ENCODE results near the gene DDX5. TPM values are rescaled to one million over a fixed set of nuclear protein-coding genes. Genes with fewer than 3 reads are reported as not detected.

Gene DDX5
- total and polyA plus RNA-seq, 2 of the 13 experiments (the other 11 are each of a cell fraction or from before 2014, with no cell fraction given) = 503 to 684 TPM

GRCh38 chr17:64496786-64497564 is 9.1 kb downstream of the DDX5 start, which contains the start of gene POLG2 (continued):
- TF ChIP-seq, protein P1, sequence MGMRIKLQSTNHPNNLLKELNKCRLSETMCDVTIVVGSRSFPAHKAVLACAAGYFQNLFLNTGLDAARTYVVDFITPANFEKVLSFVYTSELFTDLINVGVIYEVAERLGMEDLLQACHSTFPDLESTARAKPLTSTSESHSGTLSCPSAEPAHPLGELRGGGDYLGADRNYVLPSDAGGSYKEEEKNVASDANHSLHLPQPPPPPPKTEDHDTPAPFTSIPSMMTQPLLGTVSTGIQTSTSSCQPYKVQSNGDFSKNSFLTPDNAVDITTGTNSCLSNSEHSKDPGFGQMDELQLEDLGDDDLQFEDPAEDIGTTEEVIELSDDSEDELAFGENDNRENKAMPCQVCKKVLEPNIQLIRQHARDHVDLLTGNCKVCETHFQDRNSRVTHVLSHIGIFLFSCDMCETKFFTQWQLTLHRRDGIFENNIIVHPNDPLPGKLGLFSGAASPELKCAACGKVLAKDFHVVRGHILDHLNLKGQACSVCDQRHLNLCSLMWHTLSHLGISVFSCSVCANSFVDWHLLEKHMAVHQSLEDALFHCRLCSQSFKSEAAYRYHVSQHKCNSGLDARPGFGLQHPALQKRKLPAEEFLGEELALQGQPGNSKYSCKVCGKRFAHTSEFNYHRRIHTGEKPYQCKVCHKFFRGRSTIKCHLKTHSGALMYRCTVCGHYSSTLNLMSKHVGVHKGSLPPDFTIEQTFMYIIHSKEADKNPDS (CRISPR knock-in tag; IDR thresholded peaks at IDR 0.05) = no peak
- TF ChIP-seq RNF219 (CRISPR knock-in tag; IDR thresholded peaks at IDR 0.05) (no peak; the same call in 1 of the 2 replicates), SRSF1 (optimal IDR thresholded peaks at IDR 0.05; ENCODE audit: low read depth, low read length) (peak; percentile 68), ELF1 (CRISPR knock-in tag; IDR thresholded peaks at IDR 0.05) (peak; percentile 94), ZFP36L1 (CRISPR knock-in tag; IDR thresholded peaks at IDR 0.05) (peak; percentile 85; the same call in 1 of the 2 replicates), ZNF543 (CRISPR knock-in tag; IDR thresholded peaks at IDR 0.05) (peak; percentile 84; the same call in 1 of the 2 replicates), SNRNP70 (IDR thresholded peaks at IDR 0.05; ENCODE audit: low read depth, low read length) (no peak), ZBTB8A (CRISPR knock-in tag; IDR thresholded peaks at IDR 0.05; ENCODE audit: borderline replicate concordance, low read depth) (no peak; the same call in 1 of the 2 replicates), ZNF772 (CRISPR knock-in tag; IDR thresholded peaks at IDR 0.05) (peak; percentile 27; the same call in 1 of the 2 replicates), POLR2G (IDR thresholded peaks at IDR 0.05; ENCODE audit: low read depth, low read length) (peak; percentile 98), ZSCAN5A (CRISPR knock-in tag; IDR thresholded peaks at IDR 0.05; ENCODE audit: borderline replicate concordance) (peak; percentile 93), NR2F2 (IDR thresholded peaks at IDR 0.05; ENCODE audit: borderline replicate concordance, low read depth) (peak; percentile 57; the same call in 1 of the 2 replicates), ZSCAN21 (CRISPR knock-in tag; IDR thresholded peaks at IDR 0.05; ENCODE audit: borderline replicate concordance) (peak; percentile 96), ZNF761 (CRISPR knock-in tag; conservative IDR thresholded peaks at IDR 0.05) (no peak; the same call in 1 of the 2 replicates), SIX1 (CRISPR knock-in tag; IDR thresholded peaks at IDR 0.05; ENCODE audit: borderline replicate concordance) (0 out of 2 replicates have a peak, but pooled peaks have one; percentile 9), ASH2L (IDR thresholded peaks at IDR 0.05; ENCODE audit: insufficient read length, low read depth, low read length) (peak; percentile 85), YY1 (IDR thresholded peaks at IDR 0.05; ENCODE audit: insufficient read depth, insufficient replicate concordance, low read depth, low read length) (peak; percentile 96), ZNF557 (CRISPR knock-in tag; IDR thresholded peaks at IDR 0.05) (peak; percentile 67), RBFOX2 (IDR thresholded peaks at IDR 0.05; ENCODE audit: low read depth, low read length) (peak; percentile 97), SALL1 (CRISPR knock-in tag; IDR thresholded peaks at IDR 0.05) (peak; percentile 92)
- TF ChIP-seq, protein P2, sequence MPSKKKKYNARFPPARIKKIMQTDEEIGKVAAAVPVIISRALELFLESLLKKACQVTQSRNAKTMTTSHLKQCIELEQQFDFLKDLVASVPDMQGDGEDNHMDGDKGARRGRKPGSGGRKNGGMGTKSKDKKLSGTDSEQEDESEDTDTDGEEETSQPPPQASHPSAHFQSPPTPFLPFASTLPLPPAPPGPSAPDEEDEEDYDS (CRISPR knock-in tag; IDR thresholded peaks at IDR 0.05) = peak; percentile 93

All from HepG2 (cell line).